IPS-18c (cell line): Measurements from ENCODE around the gene LRRN4CL.
"Not testable (repeated sequence)": the region's sequence is repeated elsewhere in the genome, so short reads cannot be mapped to it uniquely, and the experiment has no call there.

Source experiments
- H3K4me3 ChIP-seq: 2 replicates; pipeline ENCODE4 v1.7.0; 2013; ENCODE audit warnings: low read depth, mild to moderate bottlenecking, low read length, moderate library complexity; ENCODE audit not compliant: insufficient read depth
- H3K9me3 ChIP-seq: one replicate; pipeline ENCODE4 v1.6.1; 2013; ENCODE audit warnings: mild to moderate bottlenecking, low read length, moderate library complexity; ENCODE audit not compliant: control insufficient read depth, insufficient read depth

LRRN4CL gene

GRCh38 chr11:62689421-62690183 lies at the start of gene LRRN4CL:
LRRN4CL (minus strand) TSS chr11:62689530; CDS start chr11:62688508, 1,022 bp downstream.
- no peak within 1 kb of the TSS; the same call in 1 of the 2 replicates for H3K4me3 ChIP-seq
- peaks cover 2% of the 10 kb centered on the region for H3K9me3 ChIP-seq

DNA sequence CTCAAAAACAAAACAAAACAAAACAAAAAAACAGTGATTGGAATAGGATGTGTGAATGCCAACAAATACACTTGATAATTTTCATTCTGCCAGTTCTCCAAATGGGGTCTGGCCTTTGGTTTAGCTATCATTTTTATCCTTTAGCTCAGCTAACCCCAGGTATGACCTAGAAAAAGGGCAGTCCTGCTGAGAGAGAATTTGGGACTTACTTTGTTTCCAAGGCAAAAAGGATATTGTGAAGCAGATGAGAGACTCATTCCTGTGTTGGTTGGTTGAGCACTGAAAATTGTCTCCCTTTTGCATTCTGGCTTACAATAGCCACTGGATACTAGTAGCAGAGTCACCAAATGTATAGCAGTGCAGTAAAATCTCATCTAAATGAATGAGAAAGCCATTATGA lies 47.9 kb upstream of the LRRN4CL start:
- no peak overlapping the region for H3K4me3 ChIP-seq
- no peaks in the 10 kb centered on the region for H3K9me3 ChIP-seq

DNA sequence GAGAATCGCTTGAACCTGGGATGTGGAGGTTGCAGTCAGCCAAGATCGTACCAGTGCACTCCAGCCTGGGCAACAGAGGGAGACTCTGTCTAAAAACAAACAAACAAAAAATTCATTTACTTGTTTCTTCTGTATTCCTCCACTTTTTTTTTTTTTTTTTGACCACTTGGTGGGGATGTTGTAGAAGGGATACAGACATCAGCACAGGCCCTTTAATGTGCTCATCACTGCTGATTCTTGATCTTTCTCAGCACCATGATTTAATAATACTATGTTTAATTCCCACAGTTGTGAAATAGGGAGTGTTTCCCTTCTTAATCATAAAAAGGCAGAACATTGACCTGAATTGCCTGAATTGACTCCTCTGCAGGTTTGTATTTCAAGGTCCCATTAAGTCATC lies 43.5 kb upstream of the LRRN4CL start:
- no peaks in the 10 kb centered on the region for H3K9me3 ChIP-seq
- H3K4me3 ChIP-seq: no peak overlapping the region

DNA sequence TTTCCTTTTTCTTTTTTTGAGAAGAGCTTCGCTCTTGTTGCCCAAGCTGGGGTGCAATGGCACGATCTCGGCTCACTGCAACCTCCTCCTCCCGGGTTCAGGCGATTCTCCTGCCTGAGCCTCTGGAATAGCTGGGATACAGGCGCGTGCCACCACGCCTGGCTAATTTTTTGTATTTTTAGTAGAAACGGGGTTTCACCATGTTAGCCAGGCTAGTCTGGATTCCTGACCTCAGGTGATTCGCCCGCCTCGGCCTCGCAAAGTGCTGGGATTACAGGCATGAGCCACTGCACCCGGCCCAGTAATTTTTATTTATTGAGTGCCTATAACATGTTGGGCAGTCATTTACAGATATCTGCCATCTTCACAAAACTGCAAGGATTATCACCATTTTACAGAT lies 40.7 kb upstream of the LRRN4CL start:
- H3K4me3 ChIP-seq, H3K9me3 ChIP-seq: not testable (repeated sequence)

DNA sequence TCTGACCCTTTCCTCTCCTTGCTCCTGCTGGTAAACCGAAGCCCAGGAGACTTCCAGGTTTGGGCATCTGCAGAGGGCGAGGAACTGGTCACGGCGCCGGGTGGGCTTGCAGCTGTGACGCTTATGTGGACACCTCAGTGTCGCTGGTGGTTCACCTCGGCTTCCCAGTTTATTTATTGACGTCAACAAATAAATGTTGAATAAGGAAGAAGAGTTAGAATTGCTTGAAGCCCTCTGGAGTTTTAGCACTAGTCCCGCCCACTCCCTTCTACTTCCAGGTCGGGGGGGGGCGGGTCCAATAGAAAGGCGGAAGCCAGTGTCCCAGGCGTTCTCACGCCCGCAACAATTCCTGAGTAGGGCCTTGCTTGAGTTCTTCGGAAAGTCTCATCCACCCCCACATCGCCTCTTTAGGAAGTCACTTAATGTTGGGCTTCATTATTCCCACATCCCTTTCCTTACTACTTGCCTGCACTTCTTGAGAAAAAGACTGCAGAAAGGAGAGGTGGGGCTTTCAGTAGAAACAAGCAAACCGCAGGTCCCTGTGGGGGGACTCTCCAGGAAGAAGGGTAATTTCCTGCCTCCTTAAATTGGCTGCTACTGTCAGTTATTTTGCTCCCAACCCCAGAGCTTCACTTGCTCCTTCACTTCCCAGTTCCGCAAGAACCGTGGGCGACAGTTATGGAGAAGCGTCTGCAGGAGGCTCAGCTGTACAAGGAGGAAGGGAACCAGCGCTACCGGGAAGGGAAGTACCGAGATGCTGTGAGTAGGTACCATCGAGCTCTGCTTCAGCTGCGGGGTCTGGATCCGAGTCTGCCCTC lies 39.0 kb upstream of the LRRN4CL start, which contains the start of gene TTC9C:
Gene TTC9C, plus strand, starts transcription at position 316 of the 818 bp plus-strand sequence. Its CDS starts 363 bp downstream, at position 679.
- H3K9me3 ChIP-seq: peaks cover 2% of the 10 kb centered on the region

GRCh38 chr11:62727872-62728170 lies 38.5 kb upstream of the LRRN4CL start:
- H3K4me3 ChIP-seq: peak overlapping the region; percentile 98

More for the DNA sequence above, 39.0 kb upstream of the LRRN4CL start, which contains the start of gene TTC9C:
- peak within 1 kb of the TSS; percentile 98 for H3K4me3 ChIP-seq

DNA sequence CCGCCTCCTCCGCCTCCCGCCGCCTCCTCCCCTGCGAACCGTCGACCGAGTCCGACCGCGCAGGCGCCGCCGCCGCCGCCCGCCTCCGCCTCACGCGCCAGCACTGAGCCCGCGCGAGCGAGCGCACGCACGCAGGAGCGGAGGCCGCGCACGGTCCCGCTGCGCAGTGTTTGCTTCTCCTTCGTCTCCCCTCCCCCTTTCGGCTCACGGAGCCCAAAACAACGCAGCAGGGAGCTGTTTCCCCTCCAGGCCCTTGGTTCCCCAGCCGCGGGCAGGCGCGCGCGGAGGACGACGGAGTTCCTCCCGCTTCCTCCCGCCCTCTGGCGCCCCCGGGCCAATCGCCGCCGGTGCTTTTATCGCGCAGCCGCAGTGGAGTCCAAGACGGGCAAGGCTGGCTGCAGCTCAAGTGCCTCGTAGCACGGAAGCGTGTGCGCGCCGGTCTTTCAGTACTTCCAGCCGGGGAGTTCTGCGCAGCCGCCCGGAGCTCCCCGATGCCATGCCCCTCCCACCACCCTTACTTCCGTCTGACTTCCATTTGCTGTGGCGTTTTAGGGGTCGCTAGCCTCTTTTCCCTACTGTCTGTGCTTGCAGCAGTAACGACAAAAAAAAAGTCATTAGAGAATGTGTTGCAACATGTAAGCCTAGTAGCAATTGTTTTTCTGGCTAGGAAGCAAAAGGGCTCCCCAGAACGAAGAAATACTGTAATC lies 38.0 kb upstream of the LRRN4CL start, which contains the start of gene HNRNPUL2:
Gene HNRNPUL2, minus strand, starts transcription at position 293 of the 707 bp plus-strand sequence. CDS start 301 bp downstream, outside the sequence.
- H3K9me3 ChIP-seq: peaks cover 2% of the 10 kb centered on the region
- H3K4me3 ChIP-seq: peak within 1 kb of the TSS; percentile 98

More at GRCh38 chr11:62727872-62728170, 38.5 kb upstream of the LRRN4CL start:
- peaks cover 2% of the 10 kb centered on the region for H3K9me3 ChIP-seq

DNA sequence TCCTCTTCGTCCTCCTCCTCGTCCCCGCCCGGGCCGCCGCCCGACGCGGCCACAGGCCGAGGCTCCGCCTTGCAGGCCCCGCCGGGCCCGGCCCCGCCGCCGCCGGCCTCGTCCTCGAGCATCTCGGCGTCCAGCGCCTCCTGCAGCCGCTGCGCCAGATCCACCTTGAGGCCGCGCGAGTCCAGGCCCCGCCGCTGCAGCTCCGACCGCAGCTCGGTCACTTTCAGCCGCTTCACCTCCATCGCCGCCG lies 37.5 kb upstream of the LRRN4CL start:
- H3K9me3 ChIP-seq: peaks cover 2% of the 10 kb centered on the region
- H3K4me3 ChIP-seq: peak overlapping the region; percentile 98

- peak overlapping the region; percentile 98 for H3K4me3 ChIP-seq
- H3K9me3 ChIP-seq: peaks cover 2% of the 10 kb centered on the region
Measured at GRCh38 chr11:62726156-62726914, 37.0 kb upstream of the LRRN4CL start.

DNA sequence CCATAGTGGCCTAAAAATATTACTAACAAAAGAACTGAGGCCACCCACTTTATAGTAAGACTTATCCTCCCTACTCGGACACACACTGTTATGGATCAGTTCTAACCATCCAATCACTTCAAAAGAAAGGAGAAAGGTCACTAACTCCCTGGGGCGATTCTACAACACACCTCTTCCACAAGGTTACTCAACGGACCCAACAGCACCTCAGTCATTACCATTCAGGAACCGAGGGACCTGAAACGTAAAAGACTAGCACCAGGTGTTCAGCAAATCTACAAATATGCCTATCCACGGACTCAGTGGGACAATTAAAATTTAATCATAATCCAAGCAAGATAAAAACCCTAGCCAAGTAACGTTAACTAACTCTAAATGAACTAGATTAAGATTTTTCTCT lies 36.3 kb upstream of the LRRN4CL start:
- Histone ChIP-seq H3K4me3 (peak overlapping the region; percentile 98), H3K9me3 (peaks cover 2% of the 10 kb centered on the region)

DNA sequence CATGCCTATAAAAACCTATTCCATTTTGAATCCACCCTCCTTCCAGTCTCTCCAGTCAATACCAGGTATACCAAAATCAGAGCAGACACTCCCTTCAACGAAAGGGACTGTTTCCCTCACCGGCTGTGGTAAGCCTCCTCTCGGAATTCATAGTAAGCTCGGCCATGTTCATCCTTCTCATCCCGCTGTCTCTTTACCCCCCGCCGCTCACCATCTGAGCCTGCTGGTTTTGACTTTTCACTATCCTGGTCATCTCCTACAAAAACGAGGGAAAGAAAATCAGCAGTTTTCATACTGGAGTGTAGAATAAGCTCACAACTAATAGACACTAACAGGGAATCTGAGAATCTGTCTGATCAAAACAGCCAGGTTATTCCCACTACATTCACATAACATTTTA lies 34.8 kb upstream of the LRRN4CL start:
- Histone ChIP-seq H3K4me3 (no peak overlapping the region), H3K9me3 (peaks cover 2% of the 10 kb centered on the region)

GRCh38 chr11:62721994-62722393 lies 32.7 kb upstream of the LRRN4CL start:
- no peak overlapping the region for H3K4me3 ChIP-seq
- H3K9me3 ChIP-seq: peaks cover 2% of the 10 kb centered on the region

DNA sequence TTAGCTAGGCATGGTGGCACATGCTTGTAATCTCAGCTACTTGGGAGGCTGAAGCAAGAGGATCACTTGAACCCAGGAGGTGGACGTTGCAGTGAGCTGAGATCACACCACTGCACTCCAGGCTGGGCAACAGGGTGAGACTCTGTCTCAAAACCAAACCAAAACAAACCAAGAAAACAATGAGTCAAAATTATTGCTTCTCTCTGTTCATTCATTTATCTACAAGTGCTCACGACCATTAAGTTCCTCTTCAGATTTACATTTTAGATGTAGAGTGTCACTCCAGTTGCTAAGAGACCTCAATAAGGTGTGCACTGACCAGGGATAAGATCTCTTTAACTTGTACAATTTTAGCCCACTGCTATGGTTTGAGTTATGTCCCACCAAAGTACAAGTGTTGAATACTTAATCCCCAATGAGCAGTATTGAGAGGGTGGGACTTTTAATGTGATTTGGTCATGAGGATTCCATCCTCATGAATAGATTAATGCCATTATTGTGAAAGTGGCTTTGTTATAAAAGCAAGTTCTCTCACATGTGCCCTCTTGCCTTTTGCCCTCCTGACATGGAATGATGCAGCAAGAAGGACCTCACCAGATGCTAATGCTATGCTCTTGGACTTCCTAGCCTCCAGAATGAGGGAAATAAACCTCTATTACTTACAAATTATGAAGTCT lies 30.1 kb upstream of the LRRN4CL start:
- H3K9me3 ChIP-seq: no peaks in the 10 kb centered on the region
- no peak overlapping the region for H3K4me3 ChIP-seq

DNA sequence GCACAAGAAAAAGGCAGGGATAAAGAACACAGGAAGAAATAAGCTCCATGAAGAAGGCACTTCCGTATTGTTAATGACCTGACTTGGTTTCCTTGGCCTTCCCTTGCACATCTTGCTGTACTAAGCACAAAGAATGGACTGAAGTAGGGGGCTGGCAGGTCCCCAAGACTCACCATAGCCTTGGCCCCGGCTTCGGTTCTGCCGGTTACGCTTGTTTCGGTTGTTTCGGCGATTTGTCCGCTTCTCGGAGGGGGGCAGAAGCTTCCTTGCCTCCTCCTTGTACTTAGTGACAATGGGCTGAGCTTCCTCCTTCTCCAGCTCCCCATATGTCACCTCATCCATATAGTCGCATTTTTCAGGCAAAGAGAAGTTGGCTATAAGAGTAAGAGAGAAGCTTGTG lies 27.5 kb upstream of the LRRN4CL start:
- no peak overlapping the region for H3K4me3 ChIP-seq
- H3K9me3 ChIP-seq: no peaks in the 10 kb centered on the region

- Histone ChIP-seq H3K4me3 (no peak overlapping the region), H3K9me3 (no peaks in the 10 kb centered on the region)
Measured at GRCh38 chr11:62716206-62716605, 26.9 kb upstream of the LRRN4CL start.
